Activated naive CD4-positive, alpha-beta T cell (primary cell): Measurements from ENCODE around the gene EPB41L4B.
"Not testable (repeated sequence)": the region's sequence is repeated elsewhere in the genome, so short reads cannot be mapped to it uniquely, and the experiment has no call there.

ENCODE experiments used
- DNase-seq, 4 experiments: peaks; one replicate each; lab custom pipeline; 2025; lab: John Stamatoyannopoulos, UW

Gene EPB41L4B

GRCh38 chr9:109297899-109298298 is 23.0 kb downstream of the EPB41L4B start:
- DNase-seq = no peak

- no peak for DNase-seq
These were observed 25.4 kb downstream of the EPB41L4B start for GRCh38 chr9:109295221-109296130.

GRCh38 chr9:109290385-109290784 is 30.5 kb downstream of the EPB41L4B start:
- no peak for DNase-seq

GRCh38 chr9:109289931-109290330 is 30.9 kb downstream of the EPB41L4B start:
- no peak for DNase-seq

- DNase-seq = no peak
These were observed 31.7 kb downstream of the EPB41L4B start for GRCh38 chr9:109289186-109289585.

GRCh38 chr9:109286981-109287380 is 33.9 kb downstream of the EPB41L4B start:
- DNase-seq = no peak

- no peak for DNase-seq
These were observed 34.3 kb downstream of the EPB41L4B start for GRCh38 chr9:109286571-109286977.

GRCh38 chr9:109283672-109284071 is 37.2 kb downstream of the EPB41L4B start:
- not testable (repeated sequence) for DNase-seq

- no peak for DNase-seq
These were observed 37.8 kb downstream of the EPB41L4B start for GRCh38 chr9:109283012-109283411.

- DNase-seq = no peak
These were observed 38.6 kb downstream of the EPB41L4B start for GRCh38 chr9:109282302-109282701.

- no peak for DNase-seq
These were observed 39.3 kb downstream of the EPB41L4B start for GRCh38 chr9:109281518-109281917.

GRCh38 chr9:109278848-109279247 is 42.0 kb downstream of the EPB41L4B start:
- DNase-seq = no peak

- DNase-seq = no peak
These were observed 42.6 kb downstream of the EPB41L4B start for GRCh38 chr9:109278216-109278615.

- no peak for DNase-seq
These were observed 43.4 kb downstream of the EPB41L4B start for GRCh38 chr9:109277451-109277850.

GRCh38 chr9:109276469-109277440 is 44.1 kb downstream of the EPB41L4B start:
- DNase-seq = no peak

GRCh38 chr9:109274884-109275730 is 45.8 kb downstream of the EPB41L4B start:
- DNase-seq = no peak

- no peak for DNase-seq
These were observed 47.0 kb downstream of the EPB41L4B start for GRCh38 chr9:109273869-109274268.

GRCh38 chr9:109272745-109273144 is 48.1 kb downstream of the EPB41L4B start:
- no peak for DNase-seq

- DNase-seq = no peak
These were observed 48.8 kb downstream of the EPB41L4B start for GRCh38 chr9:109272045-109272444.

- no peak for DNase-seq
These were observed 49.6 kb downstream of the EPB41L4B start for GRCh38 chr9:109270971-109271925.
